ENCODE measurements around the gene CELSR1.

CELSR1 gene

DNA sequence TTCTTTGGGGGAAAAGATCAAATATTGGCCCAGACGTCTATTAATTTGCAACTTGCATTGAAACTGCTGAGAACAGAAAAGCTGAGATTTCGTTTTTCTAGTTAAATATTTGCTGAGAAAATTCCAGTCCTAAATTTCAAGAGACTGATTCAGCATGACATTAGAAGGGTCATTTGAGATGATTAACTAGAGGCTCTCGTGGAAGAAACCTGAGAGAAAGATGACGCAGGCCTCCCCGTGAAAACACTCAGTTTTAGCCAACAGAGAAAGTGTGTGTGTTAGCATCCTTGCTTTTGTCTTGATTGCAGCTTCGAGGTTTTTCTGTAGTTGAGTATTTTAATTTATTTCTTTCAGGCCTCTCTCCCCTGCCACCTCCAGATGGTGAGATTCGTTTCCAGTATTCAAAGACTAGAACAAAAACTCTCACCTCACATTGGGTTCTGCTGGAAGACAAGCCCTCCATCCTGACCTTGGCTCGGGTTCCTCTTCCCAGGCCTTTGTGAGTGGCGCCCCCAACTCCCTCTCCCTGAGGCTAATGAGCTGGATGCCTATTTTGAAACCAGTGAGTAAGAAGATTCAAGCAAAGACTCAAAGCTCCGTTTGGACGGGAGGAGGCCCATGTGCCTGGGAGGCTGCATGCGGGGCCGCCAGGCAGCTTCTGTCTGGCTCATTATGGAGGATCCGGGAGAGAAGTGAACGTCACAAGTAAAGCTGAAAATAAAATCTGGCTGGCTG lies 52.4 kb downstream of the CELSR1 start:
- Histone ChIP-seq H3K9me3 (ENCODE audit: insufficient read depth, low read depth, low read length) (peaks cover 5% of the 10 kb centered on the region), H2AK5ac (ENCODE audit: low read length) (no peak overlapping the region)
- DNase-seq: peak; percentile 14 to 42

GRCh38 chr22:46484156-46484860 lies 53.1 kb downstream of the CELSR1 start:
- Histone ChIP-seq H3K36me3 (ENCODE audit: control insufficient read depth in 1 of 2, insufficient read depth in 2 of 2, low read length in 2 of 2) (no peaks in the 10 kb centered on the region), H3K23ac (ENCODE audit: low read length) (no peak overlapping the region), H2AK5ac (ENCODE audit: low read length) (peak overlapping the region; percentile 22), H3K79me1 (ENCODE audit: low read length) (peaks cover 6% of the 10 kb centered on the region), H2AFZ (ENCODE audit: insufficient read depth, low read length, poor library complexity) (no peak overlapping the region), H3K4me2 (ENCODE audit: low read length) (no peak overlapping the region), H3K14ac (ENCODE audit: low read length) (no peak overlapping the region), H3K4me1 (ENCODE audit: control insufficient read depth in 1 of 2, insufficient read depth in 2 of 2, low read length in 2 of 2) (peaks cover 14 to 18% of the 10 kb centered on the region in 2 experiments), H3K27ac (ENCODE audit: low read depth, low read length) (no peak overlapping the region), H3K9me3 (ENCODE audit: insufficient read depth, low read depth, low read length) (peaks cover 5% of the 10 kb centered on the region), H4K91ac (ENCODE audit: low read depth, low read length) (no peak overlapping the region), H2BK120ac (ENCODE audit: insufficient read depth, low read length, poor library complexity) (peak overlapping the region; percentile 5), H3K4ac (ENCODE audit: low read depth, low read length) (no peak overlapping the region), H2BK5ac (ENCODE audit: low read depth, low read length, poor library complexity) (no peak overlapping the region), H3K9ac (ENCODE audit: low read length) (no peak overlapping the region), H3K4me3 (ENCODE audit: low read depth, low read length) (no peak overlapping the region), H3K18ac (ENCODE audit: low read length) (peak overlapping the region; percentile 61), H4K12ac (ENCODE audit: low read depth, low read length) (no peak overlapping the region), H2BK12ac (ENCODE audit: low read length) (peak overlapping the region; percentile 32), H3K79me2 (ENCODE audit: control insufficient read depth, insufficient read depth, low read length, poor library complexity) (no peaks in the 10 kb centered on the region), H3K27me3 (ENCODE audit: insufficient read depth, low read length) (no peaks in the 10 kb centered on the region), H4K8ac (ENCODE audit: low read depth, low read length) (no peak overlapping the region)
- no CpG with 5 or more reads among the region's 16 CpGs for WGBS (ENCODE audit: extremely low coverage, insufficient coverage, insufficient read length)
- no peak for DNase-seq

More for the DNA sequence above, 52.4 kb downstream of the CELSR1 start:
- H3K9ac ChIP-seq (ENCODE audit: low read length): no peak overlapping the region
- H3K27me3 ChIP-seq (ENCODE audit: insufficient read depth, low read length): no peaks in the 10 kb centered on the region
- no peak overlapping the region for H4K12ac ChIP-seq (ENCODE audit: low read depth, low read length)
- peaks cover 8% of the 10 kb centered on the region for H3K79me1 ChIP-seq (ENCODE audit: low read length)
- WGBS (ENCODE audit: extremely low coverage, insufficient coverage, insufficient read length): no CpG with 5 or more reads among the region's 15 CpGs
- H2BK120ac ChIP-seq (ENCODE audit: insufficient read depth, low read length, poor library complexity): no peak overlapping the region
- no peak overlapping the region for H4K91ac ChIP-seq (ENCODE audit: low read depth, low read length)
- peaks cover 0 to 2% of the 10 kb centered on the region in 2 experiments for H3K36me3 ChIP-seq (ENCODE audit: control insufficient read depth in 1 of 2, insufficient read depth in 2 of 2, low read length in 2 of 2)
- H2BK12ac ChIP-seq (ENCODE audit: low read length): no peak overlapping the region
- no peak overlapping the region for H3K27ac ChIP-seq (ENCODE audit: low read depth, low read length)
- peaks cover 13 to 14% of the 10 kb centered on the region in 2 experiments for H3K4me1 ChIP-seq (ENCODE audit: control insufficient read depth in 1 of 2, insufficient read depth in 2 of 2, low read length in 2 of 2)
- no peak overlapping the region for H2AFZ ChIP-seq (ENCODE audit: insufficient read depth, low read length, poor library complexity)
- H3K18ac ChIP-seq (ENCODE audit: low read length): no peak overlapping the region
- no peak overlapping the region for H3K4me2 ChIP-seq (ENCODE audit: low read length)
- H3K4ac ChIP-seq (ENCODE audit: low read depth, low read length): no peak overlapping the region
- no peak overlapping the region for H3K14ac ChIP-seq (ENCODE audit: low read length)
- H3K4me3 ChIP-seq (ENCODE audit: low read depth, low read length): no peak overlapping the region
- no peak overlapping the region for H4K8ac ChIP-seq (ENCODE audit: low read depth, low read length)
- no peak overlapping the region for H2BK5ac ChIP-seq (ENCODE audit: low read depth, low read length, poor library complexity)
- peaks cover 2% of the 10 kb centered on the region for H3K79me2 ChIP-seq (ENCODE audit: control insufficient read depth, insufficient read depth, low read length, poor library complexity)
- H3K23ac ChIP-seq (ENCODE audit: low read length): no peak overlapping the region

DNA sequence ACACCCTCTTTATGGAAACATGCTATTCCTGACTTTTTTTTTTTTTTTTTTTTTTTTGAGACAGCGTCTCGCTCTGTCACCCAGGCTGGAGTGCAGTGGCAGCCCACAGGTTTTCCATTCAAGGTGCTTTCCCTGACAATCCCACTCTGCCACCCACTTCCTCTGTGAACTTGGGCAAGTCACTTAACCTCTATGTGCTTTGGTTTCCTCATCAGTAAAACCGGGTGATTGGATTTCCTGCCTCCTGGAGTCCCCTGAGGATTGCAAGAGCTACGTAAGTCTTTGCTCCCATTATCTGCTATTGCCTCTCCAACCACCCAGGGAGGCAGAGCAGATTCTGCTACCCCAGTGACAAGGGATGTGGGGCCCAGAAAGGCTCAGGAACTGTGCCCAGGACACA lies 54.1 kb downstream of the CELSR1 start:
- Histone ChIP-seq H3K18ac (ENCODE audit: low read length) (no peak overlapping the region), H3K4me1 (ENCODE audit: control insufficient read depth in 1 of 2, insufficient read depth in 2 of 2, low read length in 2 of 2) (peaks cover 21 to 24% of the 10 kb centered on the region in 2 experiments), H4K91ac (ENCODE audit: low read depth, low read length) (no peak overlapping the region), H3K9me3 (ENCODE audit: insufficient read depth, low read depth, low read length) (peaks cover 5% of the 10 kb centered on the region), H4K12ac (ENCODE audit: low read depth, low read length) (no peak overlapping the region), H2BK120ac (ENCODE audit: insufficient read depth, low read length, poor library complexity) (no peak overlapping the region), H3K79me1 (ENCODE audit: low read length) (peaks cover 8% of the 10 kb centered on the region), H3K4ac (ENCODE audit: low read depth, low read length) (no peak overlapping the region), H3K14ac (ENCODE audit: low read length) (no peak overlapping the region), H3K4me3 (ENCODE audit: low read depth, low read length) (no peak overlapping the region), H3K36me3 (ENCODE audit: control insufficient read depth in 1 of 2, insufficient read depth in 2 of 2, low read length in 2 of 2) (no peaks in the 10 kb centered on the region), H3K23ac (ENCODE audit: low read length) (no peak overlapping the region), H3K27ac (ENCODE audit: low read depth, low read length) (no peak overlapping the region), H2AK5ac (ENCODE audit: low read length) (no peak overlapping the region), H3K9ac (ENCODE audit: low read length) (no peak overlapping the region), H4K8ac (ENCODE audit: low read depth, low read length) (no peak overlapping the region), H2BK12ac (ENCODE audit: low read length) (no peak overlapping the region), H2AFZ (ENCODE audit: insufficient read depth, low read length, poor library complexity) (no peak overlapping the region), H3K4me2 (ENCODE audit: low read length) (no peak overlapping the region), H3K79me2 (ENCODE audit: control insufficient read depth, insufficient read depth, low read length, poor library complexity) (no peaks in the 10 kb centered on the region), H2BK5ac (ENCODE audit: low read depth, low read length, poor library complexity) (no peak overlapping the region), H3K27me3 (ENCODE audit: insufficient read depth, low read length) (no peaks in the 10 kb centered on the region)
- no peak for DNase-seq
- WGBS (ENCODE audit: extremely low coverage, insufficient coverage, insufficient read length): no CpG with 5 or more reads among the region's 4 CpGs

- Histone ChIP-seq H3K4ac (ENCODE audit: low read depth, low read length) (no peak overlapping the region), H3K79me1 (ENCODE audit: low read length) (peaks cover 10% of the 10 kb centered on the region), H4K8ac (ENCODE audit: low read depth, low read length) (no peak overlapping the region), H3K4me2 (ENCODE audit: low read length) (no peak overlapping the region), H3K79me2 (ENCODE audit: control insufficient read depth, insufficient read depth, low read length, poor library complexity) (peaks cover 2% of the 10 kb centered on the region), H3K9me3 (ENCODE audit: insufficient read depth, low read depth, low read length) (peaks cover 3% of the 10 kb centered on the region), H4K91ac (ENCODE audit: low read depth, low read length) (no peak overlapping the region), H3K18ac (ENCODE audit: low read length) (no peak overlapping the region), H3K27me3 (ENCODE audit: insufficient read depth, low read length) (no peaks in the 10 kb centered on the region), H2BK12ac (ENCODE audit: low read length) (no peak overlapping the region), H2BK5ac (ENCODE audit: low read depth, low read length, poor library complexity) (no peak overlapping the region), H3K27ac (ENCODE audit: low read depth, low read length) (no peak overlapping the region), H3K4me3 (ENCODE audit: low read depth, low read length) (no peak overlapping the region), H3K9ac (ENCODE audit: low read length) (no peak overlapping the region), H3K36me3 (ENCODE audit: control insufficient read depth in 1 of 2, insufficient read depth in 2 of 2, low read length in 2 of 2) (no peaks in the 10 kb centered on the region), H2BK120ac (ENCODE audit: insufficient read depth, low read length, poor library complexity) (no peak overlapping the region), H4K12ac (ENCODE audit: low read depth, low read length) (no peak overlapping the region), H2AK5ac (ENCODE audit: low read length) (no peak overlapping the region), H3K23ac (ENCODE audit: low read length) (no peak overlapping the region), H3K14ac (ENCODE audit: low read length) (no peak overlapping the region), H2AFZ (ENCODE audit: insufficient read depth, low read length, poor library complexity) (no peak overlapping the region), H3K4me1 (ENCODE audit: control insufficient read depth in 1 of 2, insufficient read depth in 2 of 2, low read length in 2 of 2) (peaks cover 25 to 26% of the 10 kb centered on the region in 2 experiments)
- WGBS (ENCODE audit: extremely low coverage, insufficient coverage, insufficient read length): no CpG with 5 or more reads among the region's 7 CpGs
- no peak for DNase-seq
Observed at GRCh38 chr22:46482056-46482675, 55.3 kb downstream of the CELSR1 start.

Measured in trophoblast cell (in vitro differentiated cells and primary cell).